HG02678 (cell line): ENCODE measurements around the gene ASTL.
"Not testable (repeated sequence)": the region's sequence is repeated elsewhere in the genome, so short reads cannot be mapped to it uniquely, and the experiment has no call there.

Experiments
- ATAC-seq: cut with Tn5 transposase; IDR thresholded peaks from one replicate; pipeline ENCODE4 v1.9.1; 2021; ENCODE audit warnings: mild to moderate bottlenecking, moderate library complexity; ENCODE audit not compliant: unreplicated experiment

The ASTL gene

DNA sequence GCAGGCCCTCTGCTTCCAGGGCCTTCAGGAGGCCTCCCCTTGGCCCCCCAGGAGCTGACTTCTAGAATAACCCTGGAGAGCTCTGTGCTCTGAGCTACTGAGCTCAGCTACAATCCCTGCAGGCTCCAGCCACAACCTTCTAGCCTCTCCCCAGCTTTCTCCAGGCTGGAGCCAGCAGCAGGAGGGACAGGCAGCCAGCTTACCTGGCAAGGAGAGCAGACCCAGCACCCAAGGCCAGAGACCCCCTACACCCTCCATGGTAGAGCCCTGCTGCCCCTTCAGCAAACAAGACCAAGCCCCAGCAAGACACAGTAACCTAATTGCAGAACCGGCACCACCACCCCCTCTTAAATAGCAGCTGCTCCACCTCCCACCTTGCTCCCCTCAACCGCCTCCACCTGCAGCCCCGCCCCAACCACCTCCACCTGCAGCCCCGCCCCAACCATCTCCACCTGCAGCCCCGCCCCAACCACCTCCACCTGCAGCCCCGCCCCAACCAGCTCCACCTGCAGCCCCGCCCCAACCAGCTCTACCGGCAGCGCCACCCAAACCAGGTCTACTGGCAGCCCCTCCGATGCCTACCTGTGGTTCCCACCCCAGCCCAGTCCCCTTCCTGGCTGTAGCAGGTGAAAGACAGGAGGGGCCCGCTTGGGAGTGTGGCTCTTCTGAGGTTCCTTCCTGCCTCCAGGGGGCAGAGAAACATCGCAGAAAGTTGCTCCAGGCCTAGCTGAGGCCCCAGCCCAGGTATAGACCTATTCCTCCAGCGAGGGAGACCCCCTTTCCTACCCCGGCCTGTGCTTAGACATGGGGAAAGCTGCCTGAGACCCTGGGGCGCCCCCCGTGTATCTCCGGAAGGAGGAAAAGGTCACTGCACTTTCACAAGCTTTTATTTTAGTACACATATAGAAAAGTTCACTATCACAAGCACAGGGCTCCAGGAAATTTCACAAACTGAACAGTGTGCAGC, at the start of gene ASTL:
Gene ASTL, minus strand, starts transcription at position 324 of the 967 bp plus-strand sequence. Its CDS starts 66 bp downstream, at position 258.
- ATAC-seq = no peak

DNA sequence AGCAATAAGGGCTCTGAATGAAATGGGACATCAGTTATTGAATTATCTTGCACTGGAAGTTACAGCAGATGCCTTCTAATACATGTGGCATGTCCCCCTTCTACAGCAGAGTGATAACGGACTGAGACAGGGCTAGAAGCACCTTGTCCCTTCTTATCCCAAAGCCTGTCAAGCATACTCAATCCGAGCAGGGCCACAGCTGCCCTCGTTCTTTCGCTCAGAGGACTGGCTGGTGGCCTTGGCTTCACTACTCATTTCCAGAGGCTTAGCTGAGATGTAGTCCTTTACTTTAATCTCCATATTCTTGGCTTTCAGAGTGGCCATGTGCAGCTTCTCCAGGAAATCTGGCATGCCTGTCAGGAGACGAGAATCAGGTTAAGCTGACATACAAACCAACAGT, 48.3 kb upstream of the ASTL start:
- no peak for ATAC-seq

DNA sequence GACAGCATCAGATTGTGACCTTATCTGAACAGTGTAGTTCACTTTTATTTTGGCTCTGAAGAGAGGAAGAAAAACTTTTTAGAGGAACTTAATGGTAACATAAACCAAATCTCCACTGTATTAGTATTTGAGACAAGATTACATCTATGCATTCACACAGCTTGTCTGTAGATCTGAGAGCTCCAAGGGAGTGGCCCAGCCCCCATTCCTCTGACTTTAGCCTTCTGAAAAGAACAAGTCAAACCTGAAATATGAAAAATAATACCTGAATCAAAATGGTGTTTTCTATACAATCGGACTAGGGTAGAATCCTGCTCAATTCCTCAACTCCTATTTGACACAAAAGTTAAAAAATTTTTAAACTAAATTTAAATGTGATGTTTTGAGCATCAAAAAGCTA, 47.2 kb upstream of the ASTL start:
- ATAC-seq = no peak

DNA sequence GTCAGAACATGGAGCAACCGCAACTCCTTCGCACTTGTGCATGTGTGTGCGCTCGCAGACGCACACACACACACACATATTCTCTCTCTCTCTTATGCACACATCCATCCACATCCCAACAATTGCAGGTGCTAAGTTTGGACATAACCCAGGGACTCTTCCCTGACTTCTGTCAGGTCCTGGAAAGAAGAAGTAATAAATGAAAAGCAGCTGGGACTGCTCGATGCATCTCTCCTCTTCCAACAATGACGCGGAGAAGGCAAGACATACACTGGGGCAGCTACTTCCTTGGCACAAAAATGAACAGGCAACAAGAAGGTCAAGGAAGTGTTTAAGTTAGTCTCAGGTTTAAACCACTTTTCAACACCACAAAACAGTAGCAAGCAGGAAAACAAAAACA, 46.7 kb upstream of the ASTL start:
- ATAC-seq = no peak

DNA sequence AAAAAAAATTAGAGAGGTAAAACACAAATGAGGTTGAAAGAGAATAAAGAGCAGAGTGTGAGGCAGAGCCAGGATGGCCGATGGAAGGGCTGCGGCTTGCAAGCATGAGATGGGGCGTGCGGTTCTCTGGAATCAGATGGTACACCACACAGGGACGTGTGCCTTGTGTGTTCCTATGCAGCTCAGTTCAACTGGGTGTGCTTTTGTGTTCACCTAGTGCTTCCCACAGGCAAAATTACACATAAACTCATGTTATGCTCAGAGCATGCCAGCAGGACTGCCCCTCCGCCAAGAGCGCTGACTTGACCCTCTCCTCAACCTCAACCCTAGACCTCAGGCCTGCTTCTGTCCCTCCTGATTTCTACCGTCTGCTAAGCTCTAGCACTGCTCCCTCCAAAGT, 45.9 kb upstream of the ASTL start:
- ATAC-seq = no peak

DNA sequence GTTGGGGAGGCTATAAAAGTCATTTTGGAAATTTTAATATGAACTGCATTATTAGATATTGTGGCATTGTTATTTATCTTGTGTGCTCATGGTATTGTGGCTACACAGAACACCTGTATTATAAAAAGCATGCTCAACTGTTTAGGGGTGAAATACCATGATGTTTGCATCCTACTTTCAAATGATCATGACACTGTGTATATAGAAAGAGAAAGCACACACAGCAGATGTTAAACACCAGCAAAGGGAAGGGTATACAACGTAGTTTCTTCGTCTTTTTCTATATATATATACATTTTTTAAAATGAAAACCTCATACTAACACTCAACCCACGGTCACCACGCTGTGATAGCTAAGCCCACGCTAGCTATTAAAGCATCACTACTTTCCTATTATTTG, 43.2 kb upstream of the ASTL start:
- ATAC-seq = no peak

DNA sequence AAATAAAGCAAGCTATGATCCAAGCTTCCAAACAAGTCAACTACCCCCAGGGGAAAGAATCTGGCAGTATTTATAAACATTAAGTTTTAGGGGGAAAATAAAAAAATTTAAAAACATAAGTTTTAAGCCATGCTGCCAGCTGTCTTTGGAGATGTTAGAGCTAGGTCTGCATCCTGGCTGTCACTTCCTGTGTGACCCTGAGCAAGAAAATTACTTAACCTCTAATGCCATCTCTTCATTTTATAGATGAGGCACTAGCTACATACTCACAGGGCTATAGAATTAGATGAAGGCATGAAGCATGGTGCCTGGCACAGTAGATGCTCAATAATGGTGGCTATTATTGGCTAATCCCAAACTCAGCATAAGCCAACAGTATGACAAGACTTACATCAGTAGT, 42.2 kb upstream of the ASTL start:
- no peak for ATAC-seq

DNA sequence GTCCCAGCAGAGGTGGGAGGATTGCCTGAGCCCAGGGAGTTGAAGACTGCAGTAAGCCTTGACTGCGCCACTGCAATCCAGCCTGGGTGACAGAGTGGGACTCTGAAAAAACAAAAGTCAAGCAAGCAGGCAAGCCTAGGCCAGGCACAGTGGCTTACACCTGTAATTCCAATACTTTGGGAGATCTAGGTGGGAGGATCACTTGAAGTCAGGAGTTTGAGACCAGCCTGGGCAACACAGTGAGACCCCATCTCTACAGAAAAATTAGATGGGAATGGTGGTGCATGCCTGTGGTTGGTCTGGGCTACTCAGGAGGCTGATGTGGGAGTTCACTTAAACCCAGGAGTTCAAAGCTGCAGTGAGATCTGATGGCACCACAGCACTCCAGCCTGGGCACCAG, 41.7 kb upstream of the ASTL start:
- ATAC-seq = no peak

DNA sequence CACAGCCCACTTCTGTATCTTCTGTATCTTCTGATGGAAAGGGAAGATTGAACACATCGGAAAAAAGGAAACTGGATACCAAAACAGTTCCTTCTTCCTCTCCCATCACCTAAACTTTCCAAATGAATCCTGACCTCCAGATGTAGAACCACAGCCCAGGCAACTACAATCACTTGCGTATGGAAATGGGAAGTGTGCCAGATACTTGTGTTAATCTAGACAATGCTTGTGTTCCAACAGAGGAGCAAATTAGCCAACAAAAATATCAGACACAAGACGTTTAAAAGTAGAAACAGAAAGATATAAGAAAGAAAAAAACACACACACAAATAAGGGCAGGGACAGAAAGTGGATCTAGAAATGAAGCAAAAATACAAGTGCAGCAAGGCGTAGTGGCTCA, 38.4 kb upstream of the ASTL start:
- no peak for ATAC-seq

DNA sequence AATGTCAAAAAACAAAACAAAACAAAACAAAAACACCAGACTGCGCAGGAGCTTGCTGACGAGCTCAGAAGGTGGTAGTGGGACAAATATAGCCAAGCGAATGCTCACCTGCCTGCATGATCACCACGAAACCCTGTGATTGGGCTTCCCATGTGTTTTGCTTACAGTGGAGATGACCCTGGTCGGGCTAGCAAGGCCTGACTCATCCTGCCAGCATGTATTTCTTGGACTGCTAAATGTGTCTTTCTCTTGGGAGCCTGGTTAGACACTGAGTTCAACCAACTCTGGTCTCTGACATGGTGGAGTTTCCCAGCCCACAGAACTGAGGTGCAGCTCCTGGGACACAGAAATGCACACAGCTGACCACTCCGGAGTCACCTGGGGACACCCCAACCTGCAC, 37.6 kb upstream of the ASTL start:
- ATAC-seq = no peak

DNA sequence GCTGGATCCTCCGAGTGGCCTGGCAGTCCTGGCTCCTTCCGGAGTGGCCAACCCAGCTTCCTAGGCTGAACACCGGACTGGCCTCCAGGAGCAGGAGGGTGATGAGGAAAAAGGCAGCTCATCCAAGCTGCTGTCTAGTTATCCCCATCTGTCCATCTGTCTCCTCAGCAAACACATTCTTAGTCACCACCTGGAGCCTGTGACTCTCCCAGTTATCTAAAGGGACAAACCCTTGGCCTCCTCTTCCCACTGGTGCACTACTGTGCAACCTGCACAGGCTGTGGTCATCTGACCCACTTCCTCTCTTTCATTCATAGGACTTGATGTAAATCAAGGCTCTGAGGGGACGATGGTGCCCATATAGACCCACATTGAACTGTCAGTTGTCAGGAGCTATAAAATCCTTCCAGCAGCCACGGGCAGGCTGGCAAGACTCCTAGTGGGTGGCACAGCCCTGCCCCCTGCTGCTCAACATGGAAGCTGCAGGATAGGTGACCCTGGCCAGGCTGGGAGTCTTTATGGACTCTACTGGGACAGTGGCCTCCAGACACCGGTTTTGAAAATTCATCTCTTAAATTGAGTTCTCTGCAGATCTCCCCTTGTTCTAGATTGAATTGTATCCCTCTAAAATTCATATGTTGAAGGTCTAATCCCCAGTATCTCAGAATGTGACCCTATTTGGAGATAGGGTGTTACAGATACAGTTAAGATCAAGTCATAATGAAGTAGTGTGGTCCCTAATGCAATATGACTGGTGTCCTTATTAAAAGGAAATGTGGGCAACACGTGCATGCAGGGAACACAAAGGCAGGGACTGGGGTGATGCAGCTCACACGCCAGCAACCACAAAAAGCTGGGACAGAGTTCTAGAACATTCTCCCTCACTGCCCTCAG, 36.2 kb upstream of the ASTL start:
- peak; percentile 87 for ATAC-seq

DNA sequence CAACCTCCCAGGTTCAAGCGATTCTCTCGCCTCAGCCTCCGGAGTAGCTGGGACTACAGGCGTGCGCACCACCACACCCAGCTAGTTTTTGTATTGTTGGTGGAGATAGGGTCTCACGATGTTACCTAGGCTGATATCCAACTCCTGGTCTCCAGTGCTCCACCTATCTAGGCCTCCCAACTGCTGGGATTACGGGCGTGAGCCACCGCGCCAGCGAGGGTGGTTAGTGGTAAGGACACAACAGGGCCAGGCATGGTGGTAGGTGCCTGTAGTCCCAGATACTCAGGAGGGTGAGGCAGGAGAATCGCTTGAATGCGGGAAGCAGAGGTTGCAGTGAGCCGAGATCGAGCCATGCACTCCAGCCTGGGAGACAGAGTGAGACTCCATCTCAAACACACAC, 33.5 kb upstream of the ASTL start:
- ATAC-seq = no peak

DNA sequence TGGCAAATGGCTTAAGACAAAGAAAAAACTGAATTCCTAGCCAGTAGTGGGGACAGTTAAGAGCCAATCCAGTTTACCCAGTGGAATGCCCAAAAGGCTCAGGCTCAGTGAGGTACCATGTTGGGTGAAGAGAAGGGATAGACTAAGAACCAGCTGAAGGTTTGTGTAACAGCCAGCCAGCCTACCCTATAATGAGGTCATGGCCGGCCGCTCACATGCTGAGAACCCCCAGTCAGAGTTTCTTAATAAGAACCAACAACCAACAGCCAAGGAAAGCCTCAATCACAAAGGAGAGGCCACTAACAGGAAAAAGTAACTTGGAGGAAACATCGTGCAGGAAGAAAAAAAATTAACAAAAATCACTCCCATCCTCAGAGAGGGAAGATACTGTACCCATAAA, 32.3 kb upstream of the ASTL start:
- no peak for ATAC-seq

DNA sequence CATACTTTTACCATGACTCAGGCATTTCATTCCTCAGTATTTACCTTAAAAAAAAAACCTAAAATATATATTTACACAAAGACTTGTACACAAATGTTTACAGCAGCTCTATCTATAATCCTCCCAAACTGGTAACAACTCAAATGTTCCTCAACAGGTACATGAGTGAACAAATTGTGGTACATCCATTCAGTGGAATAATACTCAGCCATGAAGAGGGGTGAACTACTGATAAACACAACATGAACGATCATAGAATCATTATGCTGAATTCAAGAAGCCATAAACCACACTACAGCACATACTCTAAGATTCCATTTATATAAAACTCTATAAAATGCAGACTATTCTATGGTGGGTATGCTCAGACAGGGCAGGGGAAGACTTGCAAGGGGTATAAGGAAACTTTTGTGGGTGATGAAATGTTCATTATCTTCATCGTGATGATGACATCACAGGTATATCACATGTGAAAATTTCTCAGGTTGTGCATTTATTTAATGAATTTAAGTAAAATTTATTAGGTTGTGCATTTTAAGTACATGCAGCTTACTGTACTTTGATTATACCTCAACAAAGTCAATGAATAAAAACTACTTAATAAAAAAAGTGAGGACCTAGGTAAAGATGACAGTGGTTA, 31.7 kb upstream of the ASTL start:
- no peak for ATAC-seq

DNA sequence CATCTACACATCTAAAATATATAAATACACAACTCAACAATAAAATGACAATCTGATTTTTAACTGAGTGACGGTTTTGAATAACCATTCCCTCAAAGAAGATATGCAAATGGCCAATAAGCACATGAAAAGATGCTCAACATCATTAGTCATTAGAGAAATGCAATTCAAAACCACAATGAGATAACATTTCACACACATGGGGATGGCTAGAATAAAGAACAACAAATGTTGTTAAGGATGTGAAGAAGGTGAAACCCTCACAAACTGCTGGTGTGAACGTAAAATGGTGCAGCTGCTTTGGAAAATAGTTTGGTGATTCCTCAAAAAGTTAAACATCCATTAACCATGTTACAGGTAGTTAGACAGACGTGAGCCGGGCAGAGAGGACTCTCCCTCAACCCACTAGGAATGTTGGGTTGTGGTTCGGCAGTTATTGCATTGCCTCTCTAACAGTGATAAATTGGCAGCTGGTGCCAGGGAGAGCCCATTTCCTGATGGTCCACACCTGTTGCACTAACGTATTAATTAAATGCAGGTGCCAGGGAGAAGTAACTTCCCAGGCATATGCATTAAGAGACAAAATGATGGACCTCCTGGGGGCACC, 29.2 kb upstream of the ASTL start:
- no peak for ATAC-seq

DNA sequence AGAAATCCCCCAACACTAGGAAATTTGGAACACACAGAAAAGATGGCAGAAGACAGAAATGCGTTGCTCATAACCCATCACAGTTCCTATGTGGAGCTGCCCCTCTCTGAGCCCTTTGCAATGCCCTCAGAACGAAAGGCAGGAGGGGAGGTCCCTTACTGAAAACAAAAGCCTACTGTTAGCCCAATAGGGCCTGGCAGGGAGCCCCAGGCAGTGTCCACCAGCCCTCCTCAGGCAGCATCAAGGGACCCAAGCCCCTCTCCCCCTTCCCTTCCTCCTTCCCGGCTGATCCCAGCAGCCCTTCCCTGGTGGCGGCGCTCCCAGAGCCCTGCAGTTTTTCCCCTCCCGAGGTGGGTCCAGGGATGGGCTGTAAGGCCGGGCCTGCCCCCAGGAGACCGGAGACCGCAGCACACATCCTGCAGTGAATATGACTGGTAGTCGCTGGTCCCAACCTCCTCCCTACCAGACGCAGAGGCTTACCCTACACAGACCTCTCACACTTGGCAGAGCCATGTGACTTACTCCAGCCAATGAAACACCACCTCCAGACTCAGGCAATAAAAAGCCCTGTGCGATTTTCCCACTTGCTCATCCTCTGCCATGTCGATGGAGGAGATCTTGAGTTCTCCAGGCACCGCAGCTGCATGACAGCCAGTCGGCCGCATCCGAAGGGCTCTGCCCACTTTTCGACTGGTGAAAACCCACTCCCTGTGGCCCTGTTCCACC, 26.3 kb upstream of the ASTL start:
- ATAC-seq = peak; percentile 73

DNA sequence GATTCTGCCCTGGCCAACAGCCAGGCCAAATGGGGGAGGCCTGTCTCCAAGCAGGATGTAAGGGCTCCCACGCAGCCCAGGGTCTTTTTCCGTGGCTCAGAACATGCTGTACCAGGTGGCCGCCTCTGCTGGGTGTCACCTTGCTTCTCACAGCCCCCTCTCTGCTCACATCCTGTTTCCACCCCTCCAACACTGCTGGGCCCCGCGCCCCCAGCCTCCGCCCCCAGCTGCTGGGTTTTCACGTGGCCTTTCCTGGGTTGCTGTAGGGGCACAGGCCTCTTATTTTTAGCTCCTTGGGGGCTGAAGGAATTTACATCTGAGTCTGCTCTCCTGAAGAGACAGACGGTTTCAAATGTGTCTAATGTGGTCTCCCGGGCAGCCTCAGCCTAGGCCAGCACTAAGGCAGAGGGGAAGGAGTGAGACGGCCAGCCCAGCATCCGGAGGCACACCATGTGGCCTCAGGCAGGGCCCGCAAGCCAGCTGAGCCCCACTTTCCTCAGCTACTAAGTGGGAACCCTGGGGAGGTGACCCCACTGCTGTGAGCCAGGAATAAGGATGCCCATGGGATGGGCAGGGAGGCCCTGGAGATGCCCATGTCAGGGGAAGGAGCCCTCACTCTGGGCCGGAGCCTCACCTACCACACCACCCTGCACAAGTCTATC, 25.6 kb upstream of the ASTL start:
- peak; percentile 70 for ATAC-seq

DNA sequence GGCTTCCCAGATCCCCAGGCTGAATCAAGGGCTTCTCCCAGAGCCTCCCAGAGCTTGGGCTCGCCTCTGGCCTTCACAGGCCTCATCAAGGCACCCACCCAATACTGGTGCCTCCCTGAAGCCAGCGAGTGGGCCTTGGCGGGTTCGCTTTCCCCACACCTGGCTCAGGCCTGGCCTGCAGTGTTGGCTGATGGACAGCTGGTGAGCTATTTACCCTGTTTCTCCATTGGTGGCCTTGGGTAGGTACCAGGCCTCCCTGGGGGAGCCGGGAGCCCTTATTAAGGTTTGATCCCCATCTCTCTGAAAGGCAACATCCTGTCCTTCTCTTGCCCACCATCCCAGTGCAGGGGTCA, 25.1 kb upstream of the ASTL start:
- ATAC-seq = no peak

DNA sequence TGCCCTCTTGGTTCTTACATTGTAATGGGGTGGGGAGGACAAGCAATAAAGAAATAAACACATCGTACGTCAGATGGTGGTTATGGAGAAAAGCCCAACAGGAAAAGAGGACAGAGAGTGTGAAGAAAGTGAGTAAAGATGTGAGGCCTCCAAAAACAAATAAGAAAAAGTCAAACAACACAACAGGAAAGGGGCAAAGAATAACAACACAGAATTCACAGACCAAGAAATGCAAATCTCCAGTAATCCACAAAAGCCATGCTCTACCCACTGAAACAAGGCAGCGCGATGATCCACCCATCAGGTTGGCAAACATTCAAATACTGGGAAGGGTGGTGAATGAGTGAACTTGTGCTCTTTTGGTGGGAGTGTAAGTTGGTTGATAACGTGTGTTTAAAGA, 23.6 kb upstream of the ASTL start:
- ATAC-seq = no peak

DNA sequence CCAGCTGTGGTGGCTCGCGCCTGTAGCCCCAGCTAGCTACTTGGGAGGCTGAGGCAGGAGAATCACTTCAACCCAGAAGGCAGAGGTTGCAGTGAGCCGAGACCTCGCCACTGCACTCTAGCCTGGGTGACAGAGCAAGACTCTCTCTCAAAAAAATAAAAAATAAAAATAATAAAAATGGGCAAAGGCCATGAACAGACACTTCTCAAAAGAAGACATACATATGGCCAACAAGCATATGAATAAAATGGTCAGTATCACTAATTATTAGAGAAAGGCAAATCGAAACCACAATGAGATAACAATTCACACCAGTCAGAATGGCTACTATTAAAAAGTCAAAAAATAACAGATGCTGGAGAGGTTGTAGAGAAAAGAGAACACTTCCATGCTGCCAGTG, 22.1 kb upstream of the ASTL start:
- ATAC-seq = not testable (repeated sequence)
